Aorta (tissue), 5 donors: Measurements from ENCODE around the gene OSBPL8. TPM values are rescaled to one million over a fixed set of nuclear protein-coding genes. Genes with fewer than 3 reads are reported as not detected.

ENCODE experiments used
- ATAC-seq: fragments of 200-7000 bp; cut with Tn5 transposase; one replicate; pipeline ENCODE4 v1.9.1; 2022; ENCODE audit warnings: moderate library complexity; ENCODE audit not compliant: low FRiP score
- DNase-seq, 2 donors: peaks; one replicate each; pipeline ENCODE4 v3.0.0-alpha.2; 2020
- H3K27ac ChIP-seq, 2 donors: one replicate each; pipeline ENCODE4 v1.5.1; 2013; ENCODE audit warnings: low read length in 2 of 2, mild to moderate bottlenecking in 2 of 2, moderate library complexity in 2 of 2, control low read depth in 1 of 2, inconsistent platforms in 1 of 2, low read depth in 1 of 2
- H3K27me3 ChIP-seq, 2 donors: one replicate each; pipeline ENCODE4 v1.6.1; 2013; ENCODE audit warnings: control low read depth in 1 of 2, low read length in 1 of 2, mild to moderate bottlenecking in 1 of 2, moderate library complexity in 1 of 2; ENCODE audit not compliant: insufficient read depth in 2 of 2, control insufficient read depth in 1 of 2
- H3K36me3 ChIP-seq, 2 donors: one replicate each; pipeline ENCODE4 v1.6.1; 2013; ENCODE audit warnings: control low read depth in 1 of 2, low read length in 1 of 2, mild to moderate bottlenecking in 1 of 2; ENCODE audit not compliant: insufficient read depth in 2 of 2, control insufficient read depth in 1 of 2
- H3K4me1 ChIP-seq, 2 donors: one replicate each; pipeline ENCODE4 v1.6.1; 2013; ENCODE audit warnings: low read length in 2 of 2, control low read depth in 1 of 2, mild to moderate bottlenecking in 1 of 2, moderate library complexity in 1 of 2; ENCODE audit not compliant: insufficient read depth in 2 of 2, control insufficient read depth in 1 of 2
- H3K4me3 ChIP-seq, 2 donors: one replicate each; pipeline ENCODE4 v1.5.1; 2013; ENCODE audit warnings: low read length in 2 of 2, control low read depth in 1 of 2, mild to moderate bottlenecking in 1 of 2
- H3K9me3 ChIP-seq: one replicate; pipeline ENCODE4 v1.6.1; 2013; ENCODE audit warnings: mild to moderate bottlenecking, low read length; ENCODE audit not compliant: control insufficient read depth
- WGBS, 2 donors: extraction: QIAGEN DNeasy Blood & Tissue Kit; methylation state at CpG; one replicate each; pipeline ENCODE4 v1.1.7; 2013; 5-methylcytosine and 5-hydroxymethylcytosine counted together
- intact Hi-C, 2 donors: fragments of 100-400 bp; cut with DNase I; formaldehyde crosslinking; loops; one replicate each; pipeline versions ENCODE4 v1.14.2 to v1.15.0; 2022
- polyA plus RNA-seq, 2 donors: library from polyadenylated mRNA; stranded (reverse); fragments of 200-250 nt; gene quantifications; one replicate each; pipeline ENCODE4 v1.2.3, GENCODE V29; 2013
- total RNA-seq, 2 donors: library from RNA; stranded (reverse); fragmentation: NEBNext Ultra II Directional; extraction: Animal tissue kit (Norgen Biotek cat#: 25700); gene quantifications; one replicate each; pipeline ENCODE4 v1.2.1, GENCODE V29; 2021
- donor health status: healthy with polysubstance abuse.
- donor health status: Bipolar disorder and iron deficiency.
- donor health status: DM: no; HTN: no; CAD: no.
- donor health status: DM: no; HTN: no; CAD: no.
- donor health status: DM: yes; HTN: yes; CAD: no.

Gene OSBPL8
- total and polyA plus RNA-seq, 4 donors = 16.8 to 100 (median 47.6) TPM

DNA sequence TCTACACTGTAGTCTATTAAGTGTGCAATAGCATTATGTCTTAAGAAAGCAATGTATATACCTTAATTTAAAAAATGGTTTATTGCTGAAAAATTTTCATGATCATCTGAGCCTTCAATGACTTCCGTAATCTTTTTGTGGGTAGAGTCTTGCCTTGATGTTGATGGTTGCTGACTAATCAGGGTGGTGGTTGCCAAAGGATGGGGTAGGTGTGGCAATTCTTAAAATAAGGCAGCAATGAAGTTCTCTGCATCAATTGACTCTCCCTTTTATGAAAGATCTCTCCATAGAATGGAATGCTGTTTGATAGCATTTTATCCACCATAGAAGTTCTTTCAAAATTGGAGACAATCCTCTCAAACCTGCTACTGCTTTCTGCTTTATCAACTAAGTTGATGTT, 252.5 kb downstream of the OSBPL8 start:
- ATAC-seq (no peak), DNase-seq (no peak)
- H3K27ac ChIP-seq = no peak overlapping the region
- H3K27me3 ChIP-seq = no peaks in the 10 kb centered on the region
- 92 to 95% methylated on average over 1 of the region's 1 CpG for whole genome bisulfite sequencing, 2 donors
- intact Hi-C loops = no loop called here
- H3K4me1 ChIP-seq = no peaks in the 10 kb centered on the region
- no peaks in the 10 kb centered on the region for H3K9me3 ChIP-seq
- no peak overlapping the region for H3K4me3 ChIP-seq
- H3K36me3 ChIP-seq = no peaks in the 10 kb centered on the region

DNA sequence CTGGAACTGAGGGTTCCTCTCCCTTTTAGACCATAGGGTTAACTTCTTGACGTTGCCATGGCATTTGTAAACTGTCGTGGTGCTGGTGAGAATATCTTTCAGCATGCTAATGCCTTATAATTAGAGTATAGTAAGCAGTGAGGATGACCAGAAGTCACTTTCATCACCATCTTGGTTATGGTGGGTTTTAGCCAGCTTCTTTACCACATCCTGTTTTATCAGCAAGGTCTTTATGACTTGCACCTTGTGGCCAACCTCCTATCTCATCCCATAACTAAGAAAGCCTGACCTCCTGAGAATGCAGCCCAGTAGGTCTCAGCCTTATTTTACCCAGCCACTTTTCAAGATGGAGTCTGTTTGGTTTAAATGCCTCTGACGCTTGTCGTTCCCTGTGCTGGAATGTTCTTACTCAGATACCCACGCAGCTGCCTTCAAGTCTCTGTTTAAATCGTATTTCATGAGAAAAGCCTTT, 255.5 kb downstream of the OSBPL8 start:
- DNase-seq = no peak
- Histone ChIP-seq H3K4me3 (no peak overlapping the region), H3K36me3 (no peaks in the 10 kb centered on the region), H3K9me3 (no peaks in the 10 kb centered on the region), H3K4me1 (no peaks in the 10 kb centered on the region), H3K27me3 (no peaks in the 10 kb centered on the region), H3K27ac (no peak overlapping the region)
- intact Hi-C loops = no loop called here
- 82 to 84% methylated on average over 6 of the region's 6 CpGs for WGBS, 2 donors
- ATAC-seq = no peak

DNA sequence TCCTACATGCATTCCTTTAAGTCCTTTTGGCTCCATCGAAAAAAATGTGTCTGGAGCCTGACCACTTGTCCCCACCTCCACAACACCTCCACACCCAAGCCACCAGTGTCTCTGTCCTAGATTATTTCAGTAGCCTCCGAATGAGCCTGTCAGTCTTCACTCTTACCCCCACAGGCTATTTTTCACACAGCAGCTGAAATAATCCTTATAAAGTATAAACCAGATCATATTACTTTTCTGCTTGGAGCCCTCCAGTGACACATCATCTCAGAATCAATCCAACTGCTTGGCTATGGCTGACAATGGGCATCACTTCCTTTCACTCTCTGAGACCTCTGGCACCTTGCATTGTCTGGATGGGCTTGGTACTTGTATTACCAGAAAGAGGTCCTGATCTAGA, 256.2 kb downstream of the OSBPL8 start:
- DNase-seq (no peak), ATAC-seq (no peak)
- Histone ChIP-seq H3K36me3 (no peaks in the 10 kb centered on the region), H3K4me3 (no peak overlapping the region), H3K27me3 (no peaks in the 10 kb centered on the region), H3K4me1 (no peaks in the 10 kb centered on the region), H3K9me3 (no peaks in the 10 kb centered on the region), H3K27ac (no peak overlapping the region)
- WGBS, 2 donors = 77 to 89% methylated on average over 2 of the region's 2 CpGs
- intact Hi-C loops = no loop called here

Other genes starting within 250 kb of the OSBPL8 start
- gene BBS10, start 211.4 kb downstream of the OSBPL8 start, total RNA-seq = 1 to 10 TPM; 6.7 to 8.9 TPM
- 1 to 10 TPM; 4.1 to 8.2 TPM for gene BBS10, start 211.4 kb downstream of the OSBPL8 start, polyA plus RNA-seq
- gene ZDHHC17, start 204.3 kb upstream of the OSBPL8 start, total RNA-seq = 10 to 100 TPM; 47.1 to 52.2 TPM
- gene ZDHHC17, start 204.3 kb upstream of the OSBPL8 start, polyA plus RNA-seq = 10 to 100 TPM in 1 of 2 donors, 1 to 10 TPM in 1; 5.4 to 23.1 TPM